GM19238 (cell line): Measurements from ENCODE around the gene EIF3K.
"Not testable (repeated sequence)": the region's sequence is repeated elsewhere in the genome, so short reads cannot be mapped to it uniquely, and the experiment has no call there.

ENCODE experiments used
- DNase-seq: peaks from one replicate; pipeline ENCODE4 v3.0.0; 2011; ENCODE audit warnings: low spot score; ENCODE audit not compliant: insufficient read length

Gene EIF3K

GRCh38 chr19:38617764-38618589 lies 1.0 kb upstream of the EIF3K start, which contains the start of gene MAP4K1:
Gene MAP4K1 (minus strand): TSS chr19:38617953. CDS start chr19:38617895, 58 bp downstream.
- DNase-seq = peak; percentile 73

DNA sequence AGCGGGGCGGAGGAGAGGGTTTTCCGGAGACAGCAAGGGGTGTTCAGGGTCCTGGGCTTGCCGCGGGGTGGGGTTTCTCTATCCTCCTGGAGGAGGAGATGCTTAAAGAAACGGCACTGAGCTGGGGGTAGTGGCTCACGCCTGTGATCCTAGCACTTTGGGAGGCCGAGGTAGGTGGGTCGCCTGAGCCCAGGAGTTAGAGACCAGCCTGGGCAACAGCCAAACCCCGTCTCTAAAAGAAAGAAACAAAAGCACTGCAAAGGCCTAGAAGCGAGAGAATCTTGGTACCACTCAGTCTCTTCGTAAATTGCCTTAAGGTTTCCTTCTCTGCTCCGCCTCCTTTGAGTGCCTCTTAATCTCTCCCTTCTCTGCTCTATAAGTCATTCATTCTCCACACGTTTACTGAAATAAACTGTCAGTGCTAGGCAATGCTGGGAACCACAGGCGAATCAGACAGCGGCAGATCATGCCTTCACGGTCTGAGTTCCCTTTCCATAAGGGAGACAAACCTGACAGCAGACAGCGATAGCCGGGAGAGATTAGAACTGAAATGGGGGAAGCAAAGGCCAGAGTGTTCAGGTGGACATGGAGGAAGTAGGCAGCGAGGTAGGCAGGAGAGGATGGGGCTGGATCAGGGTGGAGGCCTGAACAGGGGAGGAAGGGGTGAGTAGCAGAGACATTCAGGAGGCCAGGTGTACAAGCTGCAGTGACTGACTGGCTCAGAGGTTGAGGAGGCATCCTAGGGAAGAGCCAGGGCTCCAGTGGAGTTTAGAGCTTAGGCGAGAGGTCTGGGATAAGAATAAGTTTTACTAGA lies 580 bp downstream of the EIF3K start:
- DNase-seq = no peak

- DNase-seq = no peak
Observed at GRCh38 chr19:38624822-38625221, 5.8 kb downstream of the EIF3K start.

DNA sequence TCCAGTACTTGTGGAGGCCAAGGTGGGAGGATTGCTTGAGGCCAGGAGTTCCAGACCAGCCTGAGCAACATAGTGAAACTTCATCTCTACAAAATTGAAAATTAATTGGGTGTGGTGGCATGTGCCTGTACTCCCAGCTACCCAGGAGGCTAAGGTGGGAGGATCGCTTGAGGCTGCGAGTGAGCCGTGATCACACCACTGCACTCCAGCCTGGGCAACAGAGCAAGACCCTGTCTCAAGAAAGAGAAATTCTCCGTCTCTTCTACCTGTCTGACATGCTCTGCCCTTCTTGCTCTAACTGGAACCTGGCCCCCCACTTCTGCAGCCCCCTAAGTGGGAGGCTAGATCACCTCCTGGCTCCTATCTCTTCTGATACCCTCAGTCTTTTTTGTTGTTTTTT lies 7.4 kb downstream of the EIF3K start:
- DNase-seq = no peak

GRCh38 chr19:38629568-38629967 lies 10.6 kb downstream of the EIF3K start:
- DNase-seq = no peak

DNA sequence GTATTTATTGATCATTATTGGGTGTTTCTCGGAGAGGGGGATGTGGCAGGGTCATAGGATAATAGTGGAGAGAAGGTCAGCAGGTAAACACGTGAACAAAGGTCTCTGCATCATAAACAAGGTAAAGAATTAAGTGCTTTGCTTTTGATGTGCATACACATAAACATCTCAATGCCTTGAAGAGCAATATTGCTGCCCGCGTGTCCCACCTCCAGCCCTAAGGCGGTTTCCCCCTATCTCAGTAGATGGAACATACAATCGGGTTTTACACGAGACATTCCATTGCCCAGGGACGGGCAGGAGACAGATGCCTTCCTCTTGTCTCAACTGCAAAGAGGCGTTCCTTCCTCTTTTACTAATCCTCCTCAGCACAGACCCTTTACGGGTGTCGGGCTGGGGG lies 12.3 kb downstream of the EIF3K start:
- DNase-seq = not testable (repeated sequence)

DNA sequence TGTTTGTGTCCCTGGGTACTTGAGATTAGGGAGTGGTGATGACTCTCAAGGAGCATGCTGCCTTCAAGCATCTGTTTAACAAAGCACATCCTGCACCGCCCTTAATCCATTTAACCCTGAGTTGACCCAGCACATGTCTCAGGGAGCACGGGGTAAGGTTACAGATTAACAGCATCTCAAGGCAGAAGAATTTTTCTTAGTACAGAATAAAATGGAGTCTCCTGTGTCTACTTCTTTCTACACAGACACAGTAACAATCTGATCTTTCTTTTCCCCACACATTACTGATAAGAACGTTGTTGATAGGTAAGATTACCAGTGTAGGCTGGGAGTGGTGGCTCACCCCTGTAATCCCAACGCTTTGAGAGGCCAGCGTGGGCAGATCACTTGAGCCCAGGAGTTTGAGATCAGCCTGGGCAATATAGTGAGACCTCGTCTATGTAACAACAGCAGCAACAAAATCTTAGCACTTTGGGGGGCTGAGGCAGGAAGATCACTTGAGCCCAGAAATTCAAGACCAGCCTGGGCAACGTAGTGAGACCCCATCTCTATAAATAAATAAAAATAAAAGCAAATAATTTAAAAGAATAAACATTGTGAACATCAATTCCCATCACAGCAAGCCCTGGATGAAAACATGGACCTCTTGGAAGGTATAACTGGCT lies 13.0 kb downstream of the EIF3K start:
- not testable (repeated sequence) for DNase-seq

DNA sequence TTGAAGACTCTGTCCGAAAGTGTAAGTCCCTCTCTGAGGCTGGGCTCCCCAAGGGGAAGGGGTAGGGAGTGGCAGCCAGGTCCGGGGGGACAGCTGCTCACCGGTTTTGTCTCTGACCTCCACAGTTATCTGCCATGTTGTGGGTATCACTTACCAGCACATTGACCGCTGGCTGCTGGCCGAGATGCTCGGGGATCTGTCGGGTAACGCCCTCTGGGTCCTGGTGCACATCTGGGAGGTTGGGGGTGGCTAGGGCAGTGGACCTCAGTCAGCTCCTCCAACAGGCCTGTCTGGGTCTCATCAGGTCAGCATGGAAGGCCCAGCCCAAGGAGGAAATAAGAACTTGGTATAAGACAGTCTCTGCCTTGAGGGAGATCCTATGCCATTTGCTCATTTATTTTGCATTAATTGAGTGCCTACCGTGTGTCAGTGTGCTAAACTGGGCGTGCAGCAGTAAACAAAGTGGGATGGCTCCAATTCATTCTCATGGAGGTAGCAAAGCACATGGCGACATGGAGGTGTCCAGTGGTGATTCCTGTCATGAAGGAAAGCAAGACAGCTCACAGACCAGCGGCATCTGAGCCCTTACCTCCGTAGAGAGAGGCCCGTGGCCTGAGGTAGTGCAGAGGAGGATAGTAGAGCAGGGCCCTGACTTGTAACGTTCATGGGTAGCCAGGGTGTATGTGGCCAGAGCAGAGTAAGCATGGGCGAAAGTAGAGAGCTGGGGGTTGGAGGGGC lies 13.7 kb downstream of the EIF3K start:
- DNase-seq = no peak

DNA sequence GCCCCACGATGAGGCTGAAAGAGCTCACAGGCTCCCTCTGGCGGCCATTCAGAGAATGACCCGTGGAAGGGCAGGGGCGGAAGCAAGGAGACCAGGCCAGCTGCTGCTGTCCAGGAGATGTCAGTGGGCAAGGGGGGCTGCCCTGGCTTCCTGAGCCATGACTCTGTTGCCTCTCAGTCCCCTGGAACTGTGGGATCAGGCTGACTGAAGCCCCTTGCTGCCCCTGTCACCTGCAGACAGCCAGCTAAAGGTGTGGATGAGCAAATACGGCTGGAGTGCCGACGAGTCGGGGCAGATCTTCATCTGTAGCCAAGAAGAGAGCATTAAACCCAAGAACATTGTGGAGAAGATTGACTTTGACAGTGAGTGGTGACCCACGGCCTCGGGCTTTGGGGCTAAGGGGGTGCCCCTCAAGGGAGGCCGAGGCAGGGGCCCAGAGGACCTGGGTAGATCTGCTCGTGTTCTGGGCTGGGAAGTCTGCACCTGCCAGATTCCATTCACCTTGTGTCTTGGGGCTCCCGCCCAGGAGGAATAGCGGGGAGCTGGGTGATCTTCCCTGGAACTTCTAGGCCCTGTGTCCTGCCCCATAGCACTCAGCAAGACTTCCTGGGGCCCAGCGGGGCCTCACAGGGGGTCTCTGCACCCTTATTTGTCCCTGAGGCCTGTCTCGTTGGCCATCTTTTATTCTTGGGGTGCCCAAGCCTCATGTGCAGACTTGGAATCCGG lies 15.9 kb downstream of the EIF3K start:
- DNase-seq = peak; percentile 61

GRCh38 chr19:38635483-38636399 lies 16.8 kb downstream of the EIF3K start:
- no peak for DNase-seq

GRCh38 chr19:38638461-38638860 lies 19.5 kb downstream of the EIF3K start:
- no peak for DNase-seq

GRCh38 chr19:38639679-38640078 lies 20.7 kb downstream of the EIF3K start:
- no peak for DNase-seq

GRCh38 chr19:38640368-38640767 lies 21.4 kb downstream of the EIF3K start:
- DNase-seq = no peak

GRCh38 chr19:38642176-38642575 lies 23.2 kb downstream of the EIF3K start:
- DNase-seq = no peak

DNA sequence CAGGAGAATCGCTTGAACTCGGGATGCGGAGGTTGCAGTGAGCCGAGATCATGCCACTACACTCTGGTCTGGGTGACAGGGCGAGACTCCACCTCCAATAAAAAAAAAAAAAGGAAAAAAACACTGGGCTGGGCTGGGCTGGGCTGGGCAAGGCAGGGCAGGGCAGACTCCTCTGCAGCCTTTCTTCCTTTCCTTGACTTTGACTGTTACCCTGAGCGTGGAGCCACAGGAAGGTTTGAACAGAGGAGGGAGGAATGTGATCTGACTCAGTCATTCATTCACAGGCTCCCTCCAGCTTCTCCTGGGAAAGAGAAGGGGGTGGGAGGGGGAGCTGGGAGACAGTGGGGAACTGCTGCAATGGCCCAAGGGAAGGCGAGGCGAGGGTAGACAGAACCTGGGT lies 25.7 kb downstream of the EIF3K start:
- no peak for DNase-seq

DNA sequence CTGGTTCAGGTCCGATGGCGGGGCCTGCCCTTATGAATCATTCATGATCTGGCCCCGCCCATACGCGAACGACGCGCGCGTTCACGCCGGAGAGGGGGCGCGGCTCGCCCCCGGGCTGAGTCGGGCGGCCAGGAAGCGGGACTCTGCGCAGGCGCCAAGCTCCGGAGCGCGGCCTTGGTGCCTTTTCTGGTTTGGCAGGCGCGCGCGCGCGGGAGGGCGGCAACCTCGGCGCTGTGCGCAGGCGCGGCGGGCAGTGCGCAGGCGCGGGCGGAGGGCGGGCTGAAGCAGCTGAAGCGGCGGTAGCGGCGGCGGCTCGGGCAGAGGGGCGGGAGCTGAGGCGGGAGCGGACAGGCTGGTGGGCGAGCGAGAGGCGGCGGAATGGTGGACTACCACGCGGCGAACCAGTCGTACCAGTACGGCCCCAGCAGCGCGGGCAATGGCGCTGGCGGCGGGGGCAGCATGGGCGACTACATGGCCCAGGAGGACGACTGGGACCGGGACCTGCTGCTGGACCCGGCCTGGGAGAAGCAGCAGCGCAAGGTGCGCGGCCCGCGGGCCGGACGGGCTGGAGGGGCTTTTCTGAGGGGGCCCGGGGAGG lies 28.5 kb downstream of the EIF3K start, which contains the start of gene ACTN4:
ACTN4 (plus strand) TSS at position 282 of the 598 bp plus-strand sequence; CDS start at position 379, 97 bp downstream.
- DNase-seq = peak; percentile 93

GRCh38 chr19:38647966-38648768 lies 29.2 kb downstream of the EIF3K start:
- DNase-seq = no peak

GRCh38 chr19:38648769-38649304 lies 29.8 kb downstream of the EIF3K start:
- DNase-seq = no peak
